ENCODE measurements around the gene SMYD3.
"Not testable (repeated sequence)": the region's sequence is repeated elsewhere in the genome, so short reads cannot be mapped to it uniquely, and the experiment has no call there.

SMYD3 gene

DNA sequence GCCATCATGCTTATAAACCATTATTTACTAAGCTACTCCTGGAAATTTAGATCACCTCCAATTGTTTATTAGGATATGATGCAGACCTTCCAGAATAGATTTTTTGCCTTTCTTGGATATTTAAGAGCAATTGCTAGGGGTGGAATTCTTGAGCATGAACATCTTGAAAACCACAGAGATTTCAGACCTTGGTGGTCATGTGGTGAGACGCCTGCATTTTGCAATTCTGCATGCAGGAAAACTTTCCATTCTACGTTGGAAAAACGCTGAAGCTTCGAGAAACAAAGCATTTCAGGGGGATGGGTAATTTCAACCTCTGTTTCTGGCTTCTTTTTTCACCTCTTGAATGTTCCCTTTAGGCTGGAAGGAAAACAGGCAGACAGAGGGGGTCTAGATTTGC, 756.0 kb downstream of the SMYD3 start:
- no peak overlapping the region for H3K4me3 ChIP-seq (ENCODE audit: low read depth, low read length)
- TF ChIP-seq, protein P1, sequence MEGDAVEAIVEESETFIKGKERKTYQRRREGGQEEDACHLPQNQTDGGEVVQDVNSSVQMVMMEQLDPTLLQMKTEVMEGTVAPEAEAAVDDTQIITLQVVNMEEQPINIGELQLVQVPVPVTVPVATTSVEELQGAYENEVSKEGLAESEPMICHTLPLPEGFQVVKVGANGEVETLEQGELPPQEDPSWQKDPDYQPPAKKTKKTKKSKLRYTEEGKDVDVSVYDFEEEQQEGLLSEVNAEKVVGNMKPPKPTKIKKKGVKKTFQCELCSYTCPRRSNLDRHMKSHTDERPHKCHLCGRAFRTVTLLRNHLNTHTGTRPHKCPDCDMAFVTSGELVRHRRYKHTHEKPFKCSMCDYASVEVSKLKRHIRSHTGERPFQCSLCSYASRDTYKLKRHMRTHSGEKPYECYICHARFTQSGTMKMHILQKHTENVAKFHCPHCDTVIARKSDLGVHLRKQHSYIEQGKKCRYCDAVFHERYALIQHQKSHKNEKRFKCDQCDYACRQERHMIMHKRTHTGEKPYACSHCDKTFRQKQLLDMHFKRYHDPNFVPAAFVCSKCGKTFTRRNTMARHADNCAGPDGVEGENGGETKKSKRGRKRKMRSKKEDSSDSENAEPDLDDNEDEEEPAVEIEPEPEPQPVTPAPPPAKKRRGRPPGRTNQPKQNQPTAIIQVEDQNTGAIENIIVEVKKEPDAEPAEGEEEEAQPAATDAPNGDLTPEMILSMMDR (IDR thresholded peaks at IDR 0.05; ENCODE audit: borderline replicate concordance, insufficient read depth, low read depth, low read length) = no peak

DNA sequence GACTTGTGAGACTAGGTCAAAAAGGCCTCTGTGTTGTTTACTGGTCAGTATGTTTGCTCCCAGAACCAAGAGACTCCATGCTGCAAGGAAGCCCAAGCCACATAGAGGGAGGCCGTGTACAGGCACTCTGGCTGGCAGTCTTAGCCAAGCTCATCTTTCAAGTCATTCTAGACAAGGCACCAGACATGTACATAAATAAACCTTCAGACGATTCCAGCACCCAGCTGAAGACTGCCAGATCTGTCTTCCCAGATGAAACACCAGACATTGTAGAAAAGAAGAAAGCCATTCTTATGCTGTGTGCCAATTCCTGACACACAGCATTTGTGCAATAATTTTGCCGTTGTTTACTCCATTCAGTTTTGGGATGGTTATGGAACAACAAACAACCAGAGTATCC, 756.8 kb downstream of the SMYD3 start:
- TF ChIP-seq, protein P1 (IDR thresholded peaks at IDR 0.05; ENCODE audit: borderline replicate concordance, insufficient read depth, low read depth, low read length) = no peak
- H3K4me3 ChIP-seq (ENCODE audit: low read depth, low read length) = no peak overlapping the region

DNA sequence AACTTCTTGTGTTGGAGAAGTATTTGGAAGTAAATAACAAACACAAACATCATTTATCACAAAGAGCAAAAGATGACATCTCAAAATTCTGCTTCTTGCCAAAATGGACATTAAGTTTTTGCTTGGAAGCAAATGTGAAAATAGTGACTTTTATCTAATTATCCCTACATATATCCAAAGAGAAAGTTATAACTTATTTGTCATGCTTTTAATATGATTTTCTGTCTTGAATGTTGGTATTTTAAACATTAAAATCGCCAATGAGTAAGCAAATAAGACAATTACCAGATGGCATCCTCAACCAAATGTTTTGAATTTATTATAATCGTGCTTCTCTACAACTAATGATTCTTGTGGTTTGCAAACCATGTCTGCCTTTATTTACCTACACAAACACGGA, 758.0 kb downstream of the SMYD3 start:
- H3K4me3 ChIP-seq (ENCODE audit: low read depth, low read length) = no peak overlapping the region
- TF ChIP-seq, protein P1 (IDR thresholded peaks at IDR 0.05; ENCODE audit: borderline replicate concordance, insufficient read depth, low read depth, low read length) = no peak

DNA sequence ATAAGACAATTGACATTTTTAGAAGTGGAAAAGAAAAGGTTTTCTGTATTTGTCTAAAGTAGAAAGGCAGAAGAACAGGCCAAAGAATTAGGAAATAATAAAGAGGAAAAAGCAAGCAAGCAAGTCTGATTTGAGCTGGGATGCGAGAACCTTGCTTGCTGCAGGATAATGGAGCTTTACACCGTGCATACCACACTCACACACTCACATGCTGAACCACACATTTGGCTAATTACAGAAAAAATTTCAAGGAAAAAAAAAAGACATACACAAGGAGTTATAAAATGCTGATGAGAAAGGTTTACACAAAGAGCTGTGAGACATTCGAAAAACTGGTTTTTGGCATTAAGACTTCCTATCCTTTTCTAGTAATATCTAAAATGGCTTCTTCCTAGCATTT, 758.4 kb downstream of the SMYD3 start:
- TF ChIP-seq, protein P1 (IDR thresholded peaks at IDR 0.05; ENCODE audit: borderline replicate concordance, insufficient read depth, low read depth, low read length) = no peak
- no peak overlapping the region for H3K4me3 ChIP-seq (ENCODE audit: low read depth, low read length)

DNA sequence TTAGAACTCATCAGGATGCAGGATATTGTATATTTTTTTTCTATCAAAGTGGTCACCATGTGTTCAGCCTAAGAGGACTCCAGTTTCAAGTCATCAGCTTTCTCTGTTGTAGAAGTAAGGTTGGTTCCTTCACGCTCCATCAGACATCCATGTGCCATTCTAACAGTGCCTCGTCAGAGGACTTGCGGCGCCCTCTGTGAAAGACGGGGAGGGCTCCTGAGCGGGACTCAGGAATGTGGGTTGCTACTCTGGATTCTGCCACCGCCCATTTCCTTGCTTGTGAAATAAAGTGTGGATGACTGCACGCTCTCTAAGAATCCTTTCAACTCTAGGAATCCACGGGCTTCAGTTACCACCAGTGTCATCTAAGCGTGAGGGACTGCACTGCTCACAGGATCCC, 758.8 kb downstream of the SMYD3 start:
- H3K4me3 ChIP-seq (ENCODE audit: low read depth, low read length) = no peak overlapping the region
- TF ChIP-seq, protein P1 (IDR thresholded peaks at IDR 0.05; ENCODE audit: borderline replicate concordance, insufficient read depth, low read depth, low read length) = no peak

DNA sequence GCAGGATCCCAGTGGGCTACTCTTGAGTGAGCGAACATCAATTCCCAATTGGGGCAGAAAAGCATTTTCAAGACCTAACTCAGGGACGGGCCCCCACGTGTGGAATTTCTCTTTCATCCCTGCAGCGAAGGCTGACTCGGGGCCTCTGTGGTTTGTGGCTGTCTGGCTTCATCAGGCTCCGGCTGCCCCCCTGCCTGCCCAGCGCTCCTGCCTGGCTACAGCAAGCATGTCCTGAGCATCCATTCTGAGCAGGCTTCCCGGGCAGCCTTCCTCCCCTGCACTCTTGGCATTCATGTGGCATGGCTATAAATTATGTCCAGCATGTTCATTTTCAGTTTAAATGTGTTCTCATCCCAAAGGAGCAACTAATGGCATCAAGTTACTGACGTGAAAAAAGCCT, 764.2 kb downstream of the SMYD3 start:
- TF ChIP-seq, protein P1 (IDR thresholded peaks at IDR 0.05; ENCODE audit: borderline replicate concordance, insufficient read depth, low read depth, low read length) = no peak

DNA sequence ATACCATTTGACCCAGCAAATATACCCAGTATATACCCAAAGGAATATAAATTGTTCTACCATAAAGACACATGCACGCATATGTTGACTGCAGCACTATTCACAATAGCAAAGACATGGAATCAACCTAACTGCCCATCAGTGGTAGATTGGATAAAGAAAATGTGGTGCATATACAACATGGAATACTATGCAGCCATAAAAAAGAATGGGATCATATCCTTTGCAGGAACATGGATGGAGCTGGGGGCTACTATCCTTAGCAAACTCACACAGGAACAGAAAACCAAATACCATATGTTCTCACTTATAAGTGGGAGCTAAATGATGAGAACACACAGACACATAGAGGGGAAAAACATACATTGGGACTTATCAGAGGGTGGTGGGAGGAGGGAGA, 766.7 kb downstream of the SMYD3 start:
- not testable (repeated sequence) for H3K4me3 ChIP-seq (ENCODE audit: low read depth, low read length)

More for the DNA sequence above, 764.2 kb downstream of the SMYD3 start:
- H3K4me3 ChIP-seq (ENCODE audit: low read depth, low read length) = no peak overlapping the region

DNA sequence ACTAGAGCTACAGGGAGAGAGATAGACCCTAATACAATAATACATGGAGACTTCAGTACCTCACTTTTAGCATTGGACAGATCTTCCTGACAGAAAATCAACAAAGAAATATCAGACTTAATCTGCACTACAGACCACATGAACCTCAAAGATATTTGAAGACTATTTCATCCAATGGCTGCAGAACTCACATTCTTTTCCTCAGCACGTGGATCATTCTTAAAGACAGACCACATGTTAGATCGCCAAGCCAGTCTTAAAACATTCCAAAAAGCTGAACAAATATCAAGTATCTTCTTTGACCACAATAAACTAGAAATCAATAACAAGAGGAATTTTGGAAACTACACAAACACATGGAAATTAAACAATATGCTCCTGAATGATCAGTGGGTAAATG, 776.3 kb downstream of the SMYD3 start:
- no peak overlapping the region for H3K4me3 ChIP-seq (ENCODE audit: low read depth, low read length)
- TF ChIP-seq, protein P1 (IDR thresholded peaks at IDR 0.05; ENCODE audit: borderline replicate concordance, insufficient read depth, low read depth, low read length) = no peak

DNA sequence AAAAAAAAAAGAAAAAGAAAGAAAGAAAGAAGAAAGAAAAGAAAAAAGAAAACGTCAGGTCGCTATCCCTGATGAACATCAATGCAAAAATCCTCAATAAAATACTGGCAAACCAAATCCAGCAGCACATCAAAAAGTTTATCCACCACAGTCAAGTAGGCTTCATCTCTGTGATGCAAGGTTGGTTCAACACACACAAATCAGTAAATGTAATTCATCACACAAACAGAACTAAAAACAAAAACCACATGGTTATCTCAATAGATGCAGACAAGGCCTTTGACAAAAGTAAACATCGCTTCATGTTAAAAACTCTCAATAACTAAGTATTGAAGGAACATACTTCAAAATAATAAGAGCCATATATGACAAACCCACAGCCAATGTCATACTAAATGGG, 779.0 kb downstream of the SMYD3 start:
- H3K4me3 ChIP-seq (ENCODE audit: low read depth, low read length) = not testable (repeated sequence)
